Testis (tissue), 3 donors: ENCODE results near the gene CNPY1. TPM values are rescaled to one million over a fixed set of nuclear protein-coding genes. Genes with fewer than 3 reads are reported as not detected.

ENCODE experiments used
- DNase-seq: peaks from one replicate; pipeline ENCODE4 v3.0.0-alpha.2; 2019
- H3K27ac ChIP-seq, 2 donors: fragments of 200-600 bp; sonication (generic); one replicate each; pipeline ENCODE4 v1.5.1; 2019
- H3K27me3 ChIP-seq: fragments of 200-600 bp; sonication (generic); one replicate; pipeline ENCODE4 v1.5.1; 2019
- H3K36me3 ChIP-seq: fragments of 200-600 bp; sonication (generic); one replicate; pipeline ENCODE4 v1.5.1; 2017; ENCODE audit warnings: low read depth; ENCODE audit errors: missing control alignments
- H3K4me1 ChIP-seq: fragments of 200-600 bp; sonication (generic); one replicate; pipeline ENCODE4 v1.5.1; 2019
- H3K4me3 ChIP-seq, 2 donors: fragments of 200-600 bp; sonication (generic); one replicate each; pipeline ENCODE4 v1.5.1; 2017 to 2019
- H3K9me3 ChIP-seq: fragments of 200-600 bp; sonication (generic); one replicate; pipeline ENCODE4 v1.5.1; 2017
- CTCF ChIP-seq, 3 experiments: fragments of 450-650 bp in 2 of 3; fragments of 200-600 bp in 1 of 3; sonication (generic) in 1 of 3; IDR thresholded peaks; one replicate each; pipeline ENCODE4 v1.5.1; 2016 to 2019; ENCODE audit warnings: antibody characterized with exemption in 3 of 3, mild to moderate bottlenecking in 2 of 3, moderate library complexity in 1 of 3
- POLR2A ChIP-seq: fragments of 450-650 bp; IDR thresholded peaks from one replicate; pipeline ENCODE4 v1.6.1; 2017; ENCODE audit warnings: antibody characterized with exemption, mild to moderate bottlenecking, moderate library complexity
- WGBS, 2 donors: methylation state at CpG; one replicate each; pipeline ENCODE4 v1.1.5; 2018; 5-methylcytosine and 5-hydroxymethylcytosine counted together
- intact Hi-C: fragments of 100-400 bp; cut with DNase I; formaldehyde crosslinking; loops from one replicate; pipeline ENCODE4 v1.15.1; 2023; ENCODE audit warnings: low total_unique reads
- polyA plus RNA-seq: library from polyadenylated mRNA; stranded (reverse); fragments of 350-450 nt; fragmentation: Illumina TruSeq; extraction: RNeasy Lipid Tissue Mini Kit (QIAGEN cat#74804); gene quantifications from one replicate; pipeline ENCODE4 v1.2.3, GENCODE V29; 2014; ENCODE audit warnings: low read depth, low replicate concordance; ENCODE audit not compliant: insufficient read depth
- total RNA-seq, 2 donors: library from RNA; depleted of rRNA; stranded (reverse); fragments of >200 nt; gene quantifications; one replicate each; pipeline ENCODE4 v1.2.3, GENCODE V29; 2016

CNPY1 gene
- total and polyA plus RNA-seq, 3 donors from 2014 or later: 0.25 to 0.47 (median 0.31) TPM

GRCh38 chr7:155517969-155518368 lies 28.4 kb downstream of the CNPY1 start:
- H3K4me3 ChIP-seq: no peak overlapping the region
- H3K27ac ChIP-seq: no peak overlapping the region
- intact Hi-C loops: no loop called here
- WGBS, 2 donors: 81 to 92% methylated on average over 3 to 5 of the region's 5 CpGs
- no peaks in the 10 kb centered on the region for H3K36me3 ChIP-seq
- no peaks in the 10 kb centered on the region for H3K9me3 ChIP-seq
- no peaks in the 10 kb centered on the region for H3K27me3 ChIP-seq
- TF ChIP-seq POLR2A (no peak), CTCF (IDR thresholded peaks at IDR 0.05) (no peak)
- DNase-seq: no peak
- H3K4me1 ChIP-seq: no peaks in the 10 kb centered on the region

- DNase-seq: no peak
- Histone ChIP-seq H3K27ac (no peak overlapping the region), H3K27me3 (no peaks in the 10 kb centered on the region), H3K36me3 (no peaks in the 10 kb centered on the region), H3K9me3 (no peaks in the 10 kb centered on the region), H3K4me1 (no peaks in the 10 kb centered on the region), H3K4me3 (no peak overlapping the region)
- TF ChIP-seq CTCF (IDR thresholded peaks at IDR 0.05) (no peak), POLR2A (no peak)
- WGBS, 2 donors: 84 to 96% methylated on average over 5 to 9 of the region's 9 CpGs
- intact Hi-C loops: no loop called here
Observed at GRCh38 chr7:155517452-155517851, 28.9 kb downstream of the CNPY1 start.

DNA sequence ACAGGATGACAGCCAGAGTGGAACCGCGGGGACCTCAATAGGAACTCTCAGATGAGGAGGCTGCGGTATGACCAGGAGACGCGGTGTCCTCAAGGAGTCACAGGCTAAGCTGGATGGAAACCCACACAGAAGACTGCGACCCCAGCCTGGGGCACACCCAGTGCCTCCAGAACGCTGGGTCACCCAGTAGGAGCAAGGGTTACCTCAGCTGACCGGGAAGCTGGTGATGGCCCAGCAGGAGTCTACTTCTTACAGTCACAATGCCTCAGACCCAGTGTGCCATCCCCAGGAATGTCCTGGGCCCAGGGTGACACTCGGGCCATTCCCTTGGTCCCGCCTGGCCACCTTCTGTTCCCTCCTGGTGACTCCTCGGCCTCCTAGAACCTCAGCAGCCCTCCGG lies 29.9 kb downstream of the CNPY1 start:
- Histone ChIP-seq H3K27me3 (no peaks in the 10 kb centered on the region), H3K4me3 (no peak overlapping the region), H3K36me3 (no peaks in the 10 kb centered on the region), H3K4me1 (no peaks in the 10 kb centered on the region), H3K27ac (no peak overlapping the region), H3K9me3 (no peaks in the 10 kb centered on the region)
- DNase-seq: no peak
- intact Hi-C loops: no loop called here
- TF ChIP-seq CTCF (IDR thresholded peaks at IDR 0.05) (no peak), POLR2A (no peak)
- WGBS, 2 donors: 86 to 93% methylated on average over 10 to 12 of the region's 12 CpGs

GRCh38 chr7:155515318-155515717 lies 31.0 kb downstream of the CNPY1 start:
- intact Hi-C loops: no loop called here
- WGBS, 2 donors: 81 to 85% methylated on average over 9 to 11 of the region's 11 CpGs
- Histone ChIP-seq H3K9me3 (no peaks in the 10 kb centered on the region), H3K4me1 (no peaks in the 10 kb centered on the region), H3K27me3 (no peaks in the 10 kb centered on the region), H3K4me3 (no peak overlapping the region), H3K36me3 (no peaks in the 10 kb centered on the region), H3K27ac (no peak overlapping the region)
- TF ChIP-seq CTCF (IDR thresholded peaks at IDR 0.05) (no peak), POLR2A (no peak)
- no peak for DNase-seq

DNA sequence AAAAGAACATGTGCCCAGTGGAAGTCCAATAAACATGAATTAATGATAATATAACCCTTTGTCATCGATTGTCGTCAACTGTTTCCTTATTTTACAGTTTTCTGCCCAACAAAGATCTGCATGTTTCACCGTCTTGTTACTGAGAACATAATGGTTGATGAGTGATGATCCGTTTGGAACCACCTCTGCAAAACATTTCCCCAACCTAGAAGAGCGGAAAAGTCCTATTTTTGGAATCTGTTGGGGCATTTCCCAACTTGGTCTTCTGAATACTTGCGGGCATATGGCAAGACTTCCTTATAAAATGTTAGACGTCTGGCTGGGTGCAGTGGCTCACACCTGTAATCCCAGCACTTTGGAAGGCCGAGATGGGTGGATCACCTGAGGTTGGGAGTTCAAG lies 32.1 kb downstream of the CNPY1 start:
- TF ChIP-seq CTCF (IDR thresholded peaks at IDR 0.05) (no peak), POLR2A (no peak)
- Histone ChIP-seq H3K36me3 (no peaks in the 10 kb centered on the region), H3K4me3 (no peak overlapping the region), H3K9me3 (no peaks in the 10 kb centered on the region), H3K4me1 (no peaks in the 10 kb centered on the region), H3K27ac (no peak overlapping the region), H3K27me3 (no peaks in the 10 kb centered on the region)
- DNase-seq: no peak
- WGBS, 2 donors: 87 to 93% methylated on average over 8 of the region's 8 CpGs
- intact Hi-C loops: no loop called here
